ENCODE measurements around the gene CSTPP1. TPM values are rescaled to one million over a fixed set of nuclear protein-coding genes. Genes with fewer than 3 reads are reported as not detected.
"Not testable (repeated sequence)": the region's sequence is repeated elsewhere in the genome, so short reads cannot be mapped to it uniquely, and the experiment has no call there.

The CSTPP1 gene
- total and polyA plus RNA-seq, 5 donors from 2014 or later, result 15.1 to 18.3 (median 15.5) TPM

DNA sequence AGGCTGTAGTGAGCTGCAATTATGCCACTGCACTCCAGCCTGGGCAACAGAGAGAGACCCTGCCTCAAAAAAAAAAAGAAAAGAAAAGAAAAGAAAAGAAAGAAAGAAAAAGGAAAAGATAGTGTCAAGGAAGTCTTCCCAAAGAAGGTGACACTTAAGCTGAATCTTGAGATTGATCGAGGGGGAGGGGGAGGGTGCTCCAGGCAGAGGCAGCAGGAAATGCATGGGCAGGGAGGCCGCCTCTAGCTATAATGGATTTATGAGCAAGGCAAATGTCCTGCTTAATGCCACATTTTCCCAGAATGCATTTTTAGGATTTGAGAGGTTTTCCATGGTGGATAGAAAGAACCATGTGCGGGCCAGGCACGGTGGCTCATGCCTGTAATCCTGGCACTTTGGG is 264.5 kb downstream of the CSTPP1 start:
- H3K27ac Mint-ChIP-seq, result no peak overlapping the region
- no peak overlapping the region for H3K27ac ChIP-seq (ENCODE audit: insufficient read depth, low read length, poor library complexity, severe bottlenecking)

DNA sequence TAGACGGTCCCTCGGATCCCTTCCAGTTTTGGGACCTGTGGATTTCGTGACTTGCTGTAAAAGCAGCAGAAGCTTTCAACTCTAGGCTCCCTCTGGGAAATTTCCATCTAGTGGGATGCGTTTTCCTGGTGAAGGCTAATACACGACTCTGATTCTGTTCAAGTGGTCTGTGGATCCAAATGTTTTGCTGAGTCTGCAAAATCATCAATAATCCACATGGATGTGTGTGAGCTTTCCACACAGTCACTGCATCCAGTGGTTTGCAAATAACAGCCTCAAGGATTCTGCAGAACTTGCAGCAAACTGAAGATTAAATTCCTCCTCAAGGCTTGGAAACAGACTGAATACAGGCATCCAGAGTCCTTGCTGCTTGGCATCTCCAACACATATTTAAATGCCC is 266.0 kb downstream of the CSTPP1 start:
- H3K4me1 ChIP-seq (ENCODE audit: control insufficient read depth, insufficient read depth, low read length, poor library complexity, severe bottlenecking), result no peaks in the 10 kb centered on the region
- no peaks in the 10 kb centered on the region for H3K36me3 ChIP-seq (ENCODE audit: control insufficient read depth, insufficient read depth, low read length)
- DNase-seq (no peak), ATAC-seq (ENCODE audit: low read depth in 2 of 2) (no peak)
- no peak overlapping the region for H3K27ac ChIP-seq (ENCODE audit: insufficient read depth, low read length, poor library complexity, severe bottlenecking)
- H3K9me3 ChIP-seq (ENCODE audit: control insufficient read depth in 2 of 2, low read length in 2 of 2), result no peaks in the 10 kb centered on the region
- Mint-ChIP-seq H3K27me3 (peaks cover 20% of the 10 kb centered on the region), H3K9me3 (no peaks in the 10 kb centered on the region), H3K4me1 (no peaks in the 10 kb centered on the region), H3K27ac (no peak overlapping the region), H3K4me3 (no peak overlapping the region), H3K36me3 (no peaks in the 10 kb centered on the region)
- H3K4me3 ChIP-seq (ENCODE audit: low read depth, low read length), result no peak overlapping the region
- H3K27me3 ChIP-seq (ENCODE audit: control insufficient read depth, insufficient read depth, low read length), result no peaks in the 10 kb centered on the region

More for the DNA sequence above, 264.5 kb downstream of the CSTPP1 start:
- H3K4me3 Mint-ChIP-seq, result no peak overlapping the region
- H3K36me3 Mint-ChIP-seq, result no peaks in the 10 kb centered on the region
- no peaks in the 10 kb centered on the region for H3K9me3 ChIP-seq (ENCODE audit: control insufficient read depth in 2 of 2, low read length in 2 of 2)
- H3K4me3 ChIP-seq (ENCODE audit: low read depth, low read length), result no peak overlapping the region
- H3K27me3 Mint-ChIP-seq, result peaks cover 22% of the 10 kb centered on the region
- no peaks in the 10 kb centered on the region for H3K36me3 ChIP-seq (ENCODE audit: control insufficient read depth, insufficient read depth, low read length)
- no peaks in the 10 kb centered on the region for H3K27me3 ChIP-seq (ENCODE audit: control insufficient read depth, insufficient read depth, low read length)
- no peaks in the 10 kb centered on the region for H3K9me3 Mint-ChIP-seq
- no peaks in the 10 kb centered on the region for H3K4me1 ChIP-seq (ENCODE audit: control insufficient read depth, insufficient read depth, low read length, poor library complexity, severe bottlenecking)
- ATAC-seq (ENCODE audit: low read depth in 2 of 2), result no peak
- no peaks in the 10 kb centered on the region for H3K4me1 Mint-ChIP-seq
- DNase-seq, result no peak

DNA sequence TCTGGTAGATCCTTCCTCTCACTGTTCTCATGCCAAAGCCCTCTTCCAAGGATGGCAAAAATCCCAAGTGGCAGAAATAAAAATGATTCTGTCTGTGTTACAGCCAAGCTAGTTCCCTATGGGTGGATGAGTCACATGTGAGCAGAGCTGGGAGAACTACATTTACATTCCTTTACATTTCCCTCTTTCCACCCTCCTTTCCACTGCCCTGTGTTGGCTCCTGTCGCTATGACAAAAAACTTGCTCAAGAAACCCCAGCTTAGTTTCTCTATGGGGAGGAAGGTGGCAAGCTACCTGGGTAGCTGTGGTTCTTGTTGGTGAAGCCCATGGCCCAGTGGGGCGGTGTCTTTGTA is 268.1 kb downstream of the CSTPP1 start:
- Histone ChIP-seq H3K4me1 (ENCODE audit: control insufficient read depth, insufficient read depth, low read length, poor library complexity, severe bottlenecking) (no peaks in the 10 kb centered on the region), H3K4me3 (ENCODE audit: low read depth, low read length) (no peak overlapping the region), H3K36me3 (ENCODE audit: control insufficient read depth, insufficient read depth, low read length) (no peaks in the 10 kb centered on the region), H3K27ac (ENCODE audit: insufficient read depth, low read length, poor library complexity, severe bottlenecking) (no peak overlapping the region), H3K9me3 (ENCODE audit: control insufficient read depth in 2 of 2, low read length in 2 of 2) (no peaks in the 10 kb centered on the region), H3K27me3 (ENCODE audit: control insufficient read depth, insufficient read depth, low read length) (no peaks in the 10 kb centered on the region)
- ATAC-seq (ENCODE audit: low read depth in 2 of 2), result no peak
- Mint-ChIP-seq H3K4me3 (no peak overlapping the region), H3K27ac (no peak overlapping the region), H3K4me1 (no peaks in the 10 kb centered on the region), H3K9me3 (no peaks in the 10 kb centered on the region), H3K36me3 (no peaks in the 10 kb centered on the region), H3K27me3 (peaks cover 14% of the 10 kb centered on the region)
- no peak for DNase-seq

DNA sequence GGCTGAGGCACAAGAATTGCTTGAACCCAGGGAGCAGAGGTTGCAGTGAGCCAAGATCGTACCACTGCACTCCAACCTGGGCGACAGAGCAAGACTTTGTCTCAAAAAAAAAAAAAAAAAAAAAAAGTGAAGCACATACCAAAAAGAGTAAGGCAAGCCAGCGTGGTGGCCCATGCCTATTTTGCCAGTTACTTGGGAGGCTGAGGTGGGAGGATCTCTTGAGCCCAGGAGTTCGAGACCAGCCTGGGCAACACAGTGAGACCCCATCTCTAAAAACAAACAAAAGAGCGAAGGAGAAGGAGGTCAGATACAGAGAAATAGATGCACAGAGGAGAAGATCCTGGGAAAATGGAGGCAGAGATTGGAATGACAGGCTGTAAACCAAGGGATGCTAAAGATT is 270.0 kb downstream of the CSTPP1 start:
- not testable (repeated sequence) for H3K36me3 Mint-ChIP-seq; ATAC-seq (ENCODE audit: low read depth in 2 of 2); H3K4me3 ChIP-seq (ENCODE audit: low read depth, low read length); H3K4me3 Mint-ChIP-seq; H3K27ac ChIP-seq (ENCODE audit: insufficient read depth, low read length, poor library complexity, severe bottlenecking); H3K36me3 ChIP-seq (ENCODE audit: control insufficient read depth, insufficient read depth, low read length); H3K27me3 Mint-ChIP-seq; H3K27ac Mint-ChIP-seq; H3K9me3 ChIP-seq (ENCODE audit: control insufficient read depth in 2 of 2, low read length in 2 of 2); H3K27me3 ChIP-seq (ENCODE audit: control insufficient read depth, insufficient read depth, low read length); H3K9me3 Mint-ChIP-seq; H3K4me1 Mint-ChIP-seq; DNase-seq; H3K4me1 ChIP-seq (ENCODE audit: control insufficient read depth, insufficient read depth, low read length, poor library complexity, severe bottlenecking)

DNA sequence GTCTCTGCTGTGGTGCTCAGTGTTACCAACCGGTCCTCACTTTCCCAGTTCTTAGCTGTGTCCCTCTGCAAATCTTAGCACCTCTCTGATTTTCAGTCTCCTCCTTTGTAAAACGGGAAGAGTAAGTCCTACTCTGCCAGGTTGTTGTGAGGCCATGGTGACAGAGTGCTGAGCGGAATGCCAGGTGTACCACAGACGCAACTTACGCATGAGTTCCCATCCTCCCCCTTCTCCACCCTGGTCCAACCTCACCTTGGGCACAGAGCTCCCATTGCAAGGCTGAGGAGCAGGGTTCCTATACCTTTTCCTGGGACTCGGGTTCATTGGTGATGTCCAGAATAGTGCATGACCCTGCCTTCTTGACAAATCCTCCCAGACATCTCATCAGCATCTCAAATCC is 270.9 kb downstream of the CSTPP1 start:
- no peak overlapping the region for H3K4me3 Mint-ChIP-seq
- DNase-seq, result no peak
- H3K27me3 Mint-ChIP-seq, result peaks cover 10% of the 10 kb centered on the region
- Histone ChIP-seq H3K4me1 (ENCODE audit: control insufficient read depth, insufficient read depth, low read length, poor library complexity, severe bottlenecking) (no peaks in the 10 kb centered on the region), H3K27ac (ENCODE audit: insufficient read depth, low read length, poor library complexity, severe bottlenecking) (no peak overlapping the region), H3K27me3 (ENCODE audit: control insufficient read depth, insufficient read depth, low read length) (no peaks in the 10 kb centered on the region), H3K9me3 (ENCODE audit: control insufficient read depth in 2 of 2, low read length in 2 of 2) (no peaks in the 10 kb centered on the region), H3K4me3 (ENCODE audit: low read depth, low read length) (no peak overlapping the region), H3K36me3 (ENCODE audit: control insufficient read depth, insufficient read depth, low read length) (no peaks in the 10 kb centered on the region)
- H3K9me3 Mint-ChIP-seq, result no peaks in the 10 kb centered on the region
- no peaks in the 10 kb centered on the region for H3K36me3 Mint-ChIP-seq
- H3K27ac Mint-ChIP-seq, result peak overlapping the region in 1 of 3 donors; percentile 4
- no peak for ATAC-seq (ENCODE audit: low read depth in 2 of 2)
- no peaks in the 10 kb centered on the region for H3K4me1 Mint-ChIP-seq

DNA sequence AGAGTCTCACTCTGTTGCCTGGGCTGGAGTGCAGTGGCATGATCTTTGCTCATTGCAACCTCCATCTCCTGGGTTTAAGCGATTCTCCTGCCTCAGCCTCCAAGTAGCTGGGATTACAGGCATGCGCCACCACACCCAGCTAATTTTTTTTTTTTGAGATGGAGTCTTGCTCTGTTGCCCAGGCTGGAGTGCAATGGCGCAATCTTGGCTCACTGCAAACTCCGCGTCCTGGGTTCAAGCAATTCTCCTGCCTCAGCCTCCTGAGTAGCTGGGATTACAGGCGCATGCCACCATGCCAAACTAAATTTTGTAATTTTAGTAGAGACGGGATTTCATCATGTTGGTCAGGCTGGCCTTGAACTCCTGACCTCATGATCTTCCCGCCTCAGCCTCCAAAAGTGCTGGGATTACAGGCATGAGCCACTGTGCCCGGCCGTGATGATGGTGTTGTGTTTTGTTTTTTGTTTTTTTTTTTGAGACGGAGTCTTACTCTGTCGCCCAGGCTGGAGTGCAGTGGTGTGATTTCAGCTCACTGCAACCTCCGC is 271.5 kb downstream of the CSTPP1 start:
- not testable (repeated sequence) for H3K36me3 Mint-ChIP-seq; H3K4me1 Mint-ChIP-seq; H3K27me3 Mint-ChIP-seq; H3K9me3 Mint-ChIP-seq; H3K9me3 ChIP-seq (ENCODE audit: control insufficient read depth in 2 of 2, low read length in 2 of 2); H3K4me1 ChIP-seq (ENCODE audit: control insufficient read depth, insufficient read depth, low read length, poor library complexity, severe bottlenecking); H3K4me3 ChIP-seq (ENCODE audit: low read depth, low read length); H3K27me3 ChIP-seq (ENCODE audit: control insufficient read depth, insufficient read depth, low read length); H3K27ac ChIP-seq (ENCODE audit: insufficient read depth, low read length, poor library complexity, severe bottlenecking); ATAC-seq (ENCODE audit: low read depth in 2 of 2); H3K4me3 Mint-ChIP-seq; H3K27ac Mint-ChIP-seq; H3K36me3 ChIP-seq (ENCODE audit: control insufficient read depth, insufficient read depth, low read length); DNase-seq

DNA sequence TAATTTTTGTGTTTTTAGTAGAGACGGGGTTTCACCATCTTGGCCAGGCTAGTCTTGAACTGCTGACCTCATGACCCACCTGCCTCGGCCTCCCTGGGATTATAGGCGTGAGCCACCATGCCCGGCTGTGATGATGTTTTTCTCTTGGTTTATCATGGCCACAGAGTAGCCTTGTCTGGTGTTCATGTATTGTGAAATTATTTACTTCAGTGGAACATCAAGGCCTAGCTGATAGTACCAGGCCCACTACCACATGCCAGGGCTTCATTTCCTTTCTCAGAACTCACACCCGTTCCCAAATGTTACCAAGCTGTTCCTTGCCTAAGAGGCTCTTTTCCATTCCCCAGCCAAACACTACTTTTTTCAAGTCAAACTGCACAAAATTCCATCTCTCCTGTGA is 272.1 kb downstream of the CSTPP1 start:
- Mint-ChIP-seq H3K4me3 (no peak overlapping the region), H3K4me1 (no peaks in the 10 kb centered on the region), H3K9me3 (no peaks in the 10 kb centered on the region), H3K27ac (no peak overlapping the region), H3K36me3 (no peaks in the 10 kb centered on the region), H3K27me3 (peaks cover 10% of the 10 kb centered on the region)
- DNase-seq (no peak), ATAC-seq (ENCODE audit: low read depth in 2 of 2) (no peak)
- Histone ChIP-seq H3K27ac (ENCODE audit: insufficient read depth, low read length, poor library complexity, severe bottlenecking) (no peak overlapping the region), H3K4me1 (ENCODE audit: control insufficient read depth, insufficient read depth, low read length, poor library complexity, severe bottlenecking) (no peaks in the 10 kb centered on the region), H3K36me3 (ENCODE audit: control insufficient read depth, insufficient read depth, low read length) (no peaks in the 10 kb centered on the region), H3K27me3 (ENCODE audit: control insufficient read depth, insufficient read depth, low read length) (no peaks in the 10 kb centered on the region), H3K9me3 (ENCODE audit: control insufficient read depth in 2 of 2, low read length in 2 of 2) (no peaks in the 10 kb centered on the region), H3K4me3 (ENCODE audit: low read depth, low read length) (no peak overlapping the region)
